ENCODE data around the gene ALK.

DNA sequence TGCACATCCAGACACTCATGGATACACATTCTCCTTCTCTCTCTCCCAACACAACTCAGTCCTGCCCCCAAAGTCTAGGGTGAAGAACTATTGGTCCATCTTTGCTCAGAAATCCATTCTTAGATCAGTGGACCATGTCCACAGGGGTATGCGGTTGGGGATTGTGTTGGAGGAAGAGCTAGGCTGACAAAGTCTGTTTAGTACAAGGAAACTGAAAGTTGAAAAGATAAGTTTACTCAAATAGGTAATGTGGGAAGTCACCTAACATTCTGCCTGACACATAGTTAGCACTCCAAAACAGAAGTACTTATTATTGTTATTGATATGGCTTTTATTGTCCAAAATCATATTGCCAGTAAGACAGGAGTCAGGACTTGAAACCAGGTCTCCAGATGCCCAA is 55.9 kb downstream of the ALK start:
- TF ChIP-seq YY1 (IDR thresholded peaks at IDR 0.05; ENCODE audit: insufficient read depth, insufficient read length) (no peak), SUZ12 (IDR thresholded peaks at IDR 0.05; ENCODE audit: extremely low read depth, insufficient read depth, insufficient read length) (no peak), ZNF274 (IDR thresholded peaks at IDR 0.05; ENCODE audit: low read depth, low read length) (no peak)

Data from NT2/D1 (cell line).